ENCODE measurements around the gene GPAM.

DNA sequence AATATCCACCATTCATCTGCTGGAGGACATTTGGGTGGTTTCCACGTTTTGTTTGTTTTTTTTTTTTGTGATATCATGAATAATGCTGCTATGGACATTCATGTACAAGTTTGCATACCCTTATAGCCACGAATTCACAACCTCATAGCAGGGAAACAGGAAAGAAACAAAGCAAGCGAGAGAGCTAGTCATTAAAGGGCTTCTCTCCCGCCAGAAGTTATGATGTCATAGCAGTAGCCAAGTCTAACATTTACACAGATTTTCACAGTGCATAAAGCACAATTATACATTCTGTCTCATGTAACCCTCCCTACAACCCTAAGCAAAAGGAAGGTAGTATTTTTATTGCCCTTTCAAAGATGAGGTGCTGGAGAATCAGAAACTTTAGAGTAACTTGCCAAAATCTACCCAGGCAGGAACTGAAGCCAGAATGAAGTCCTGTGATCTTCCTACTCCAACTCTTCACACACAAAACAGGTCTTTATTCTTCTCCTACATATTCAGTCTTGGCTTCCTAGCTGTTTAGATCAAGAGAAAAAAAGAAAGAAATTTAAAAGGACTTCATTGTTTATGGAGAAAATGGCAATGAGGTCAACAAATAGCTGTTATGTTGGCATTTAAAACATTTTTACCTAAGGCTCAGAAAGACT lies 33.9 kb upstream of the GPAM start:
- TF ChIP-seq, protein P1, sequence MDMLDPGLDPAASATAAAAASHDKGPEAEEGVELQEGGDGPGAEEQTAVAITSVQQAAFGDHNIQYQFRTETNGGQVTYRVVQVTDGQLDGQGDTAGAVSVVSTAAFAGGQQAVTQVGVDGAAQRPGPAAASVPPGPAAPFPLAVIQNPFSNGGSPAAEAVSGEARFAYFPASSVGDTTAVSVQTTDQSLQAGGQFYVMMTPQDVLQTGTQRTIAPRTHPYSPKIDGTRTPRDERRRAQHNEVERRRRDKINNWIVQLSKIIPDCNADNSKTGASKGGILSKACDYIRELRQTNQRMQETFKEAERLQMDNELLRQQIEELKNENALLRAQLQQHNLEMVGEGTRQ (CRISPR knock-in tag; IDR thresholded peaks at IDR 0.05), result no peak
- no peak for TF ChIP-seq MLX (CRISPR knock-in tag; IDR thresholded peaks at IDR 0.05)
- TF ChIP-seq, protein P2, sequence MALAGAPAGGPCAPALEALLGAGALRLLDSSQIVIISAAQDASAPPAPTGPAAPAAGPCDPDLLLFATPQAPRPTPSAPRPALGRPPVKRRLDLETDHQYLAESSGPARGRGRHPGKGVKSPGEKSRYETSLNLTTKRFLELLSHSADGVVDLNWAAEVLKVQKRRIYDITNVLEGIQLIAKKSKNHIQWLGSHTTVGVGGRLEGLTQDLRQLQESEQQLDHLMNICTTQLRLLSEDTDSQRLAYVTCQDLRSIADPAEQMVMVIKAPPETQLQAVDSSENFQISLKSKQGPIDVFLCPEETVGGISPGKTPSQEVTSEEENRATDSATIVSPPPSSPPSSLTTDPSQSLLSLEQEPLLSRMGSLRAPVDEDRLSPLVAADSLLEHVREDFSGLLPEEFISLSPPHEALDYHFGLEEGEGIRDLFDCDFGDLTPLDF (CRISPR knock-in tag; IDR thresholded peaks at IDR 0.05), result no peak
- no peak for TF ChIP-seq CTCF (IDR thresholded peaks at IDR 0.05)
- no peak for TF ChIP-seq RELA (CRISPR knock-in tag; IDR thresholded peaks at IDR 0.05; ENCODE audit: borderline replicate concordance)
- no peak for TF ChIP-seq GABPB1 (CRISPR knock-in tag; IDR thresholded peaks at IDR 0.05)
- no peak for TF ChIP-seq ZNF396 (CRISPR knock-in tag; IDR thresholded peaks at IDR 0.05; ENCODE audit: borderline replicate concordance)
- TF ChIP-seq ZMAT4 (CRISPR knock-in tag; IDR thresholded peaks at IDR 0.05), result no peak
- TF ChIP-seq NFYB (CRISPR knock-in tag; conservative IDR thresholded peaks at IDR 0.05; ENCODE audit: low read depth), result no peak
- TF ChIP-seq, protein P3, sequence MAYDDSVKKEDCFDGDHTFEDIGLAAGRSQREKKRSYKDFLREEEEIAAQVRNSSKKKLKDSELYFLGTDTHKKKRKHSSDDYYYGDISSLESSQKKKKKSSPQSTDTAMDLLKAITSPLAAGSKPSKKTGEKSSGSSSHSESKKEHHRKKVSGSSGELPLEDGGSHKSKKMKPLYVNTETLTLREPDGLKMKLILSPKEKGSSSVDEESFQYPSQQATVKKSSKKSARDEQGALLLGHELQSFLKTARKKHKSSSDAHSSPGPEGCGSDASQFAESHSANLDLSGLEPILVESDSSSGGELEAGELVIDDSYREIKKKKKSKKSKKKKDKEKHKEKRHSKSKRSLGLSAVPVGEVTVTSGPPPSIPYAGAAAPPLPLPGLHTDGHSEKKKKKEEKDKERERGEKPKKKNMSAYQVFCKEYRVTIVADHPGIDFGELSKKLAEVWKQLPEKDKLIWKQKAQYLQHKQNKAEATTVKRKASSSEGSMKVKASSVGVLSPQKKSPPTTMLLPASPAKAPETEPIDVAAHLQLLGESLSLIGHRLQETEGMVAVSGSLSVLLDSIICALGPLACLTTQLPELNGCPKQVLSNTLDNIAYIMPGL (CRISPR knock-in tag; IDR thresholded peaks at IDR 0.05), result no peak
- no peak for TF ChIP-seq OVOL2 (CRISPR knock-in tag; IDR thresholded peaks at IDR 0.05; ENCODE audit: borderline replicate concordance)

Data from WTC11 (cell line).